HT-29 (cell line): Measurements from ENCODE around the gene CLIC6. TPM values are rescaled to one million over a fixed set of nuclear protein-coding genes. Genes with fewer than 3 reads are reported as not detected.

ENCODE experiments used
- DNase-seq: peaks from one replicate; pipeline ENCODE4 v3.0.0-alpha.2; 2015; ENCODE audit warnings: low spot score
- total RNA-seq: library from RNA; depleted of rRNA; stranded (reverse); fragments of >200 nt; shearing (Covaris generic); gene quantifications from 2 replicates; pipeline ENCODE4 v1.2.3, GENCODE V29; 2014; rRNA removed

CLIC6 gene
- not detected in 2 replicates for total RNA-seq

GRCh38 chr21:34668803-34669148 is at the start of gene CLIC6:
TSS of gene CLIC6 (plus strand) at chr21:34668994. CDS start at chr21:34669389, 395 bp downstream.
- no peak for DNase-seq

DNA sequence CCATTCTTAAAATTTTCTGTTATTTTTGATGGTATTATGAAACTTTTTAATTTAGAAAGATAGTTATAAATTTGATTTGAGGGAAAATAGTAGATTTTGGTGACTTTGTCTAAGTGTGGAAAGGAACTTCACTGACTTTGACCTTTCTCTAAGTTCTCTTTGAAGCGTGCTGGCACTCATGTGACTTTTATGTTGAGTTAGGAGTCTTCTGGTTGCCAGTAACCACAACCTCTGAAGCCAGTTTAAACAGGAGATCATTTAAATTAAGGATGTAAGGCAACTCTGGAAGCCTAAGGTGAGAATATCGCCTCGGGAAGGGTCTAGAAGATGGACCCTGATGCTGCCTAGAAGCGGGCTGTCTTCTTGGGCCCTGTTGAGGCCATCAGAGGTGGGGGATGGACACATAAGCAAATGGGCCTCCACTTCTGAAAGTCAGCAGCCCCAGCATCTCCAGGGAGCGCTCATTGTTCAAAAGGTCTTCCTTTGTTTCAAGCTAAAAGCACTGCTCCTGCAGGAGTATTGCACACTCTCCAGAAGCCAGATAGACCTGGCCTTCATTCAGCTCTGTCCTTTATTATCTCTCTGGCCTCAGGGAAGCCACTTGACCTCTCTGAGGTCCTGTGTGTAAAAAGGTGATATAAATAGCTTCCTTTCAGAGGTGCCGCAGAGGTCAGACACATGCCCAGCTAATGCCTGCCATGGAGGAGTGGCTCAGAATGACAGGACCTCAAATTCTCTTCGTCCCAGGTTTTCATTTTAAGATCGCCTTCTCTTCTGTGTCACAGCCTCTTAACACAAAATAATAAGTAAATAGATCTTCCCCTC is 48.7 kb upstream of the CLIC6 start:
- no peak for DNase-seq

DNA sequence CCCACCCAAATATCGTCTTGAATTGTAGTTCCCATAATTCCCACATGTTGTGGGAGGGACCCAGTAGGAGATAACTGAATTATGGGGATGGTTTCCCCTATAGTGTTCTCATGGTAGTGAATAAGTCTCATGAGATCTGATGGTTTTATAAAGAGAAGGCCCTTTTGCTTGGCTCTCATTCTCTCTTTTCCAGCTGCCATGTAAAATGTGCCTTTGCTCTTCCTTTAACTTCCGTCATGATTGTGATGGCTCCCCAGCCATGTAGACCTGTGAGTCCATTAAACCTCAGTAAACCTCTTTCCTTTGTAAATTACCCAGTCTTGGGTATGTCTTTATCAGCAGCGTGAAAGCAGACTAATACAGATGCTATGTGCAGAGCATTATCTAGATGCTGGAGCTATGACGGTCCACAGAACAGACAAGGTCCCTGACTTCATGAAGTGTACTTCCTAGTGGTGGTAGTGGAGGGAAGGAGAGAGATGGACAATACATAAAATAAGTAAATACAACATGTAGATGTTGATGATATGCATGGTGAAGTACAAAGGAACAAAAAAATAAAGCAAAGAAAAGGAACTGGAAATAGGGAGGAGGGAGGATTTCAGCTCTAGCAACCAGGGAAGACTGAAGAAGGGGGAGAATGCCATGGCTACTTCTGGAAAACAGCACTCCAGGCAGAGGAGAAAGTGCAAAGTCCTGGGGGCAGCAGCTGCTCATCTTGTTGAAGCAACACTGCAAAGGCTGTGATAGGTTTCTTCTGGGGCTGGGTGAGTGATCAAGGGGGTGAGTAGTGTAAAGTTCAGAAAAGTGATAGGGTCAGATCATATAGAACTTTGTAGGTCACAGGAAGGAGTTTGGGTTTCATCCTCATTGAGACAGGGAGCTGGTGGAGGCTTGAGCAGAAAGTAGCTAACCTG is 47.1 kb upstream of the CLIC6 start:
- DNase-seq = no peak

DNA sequence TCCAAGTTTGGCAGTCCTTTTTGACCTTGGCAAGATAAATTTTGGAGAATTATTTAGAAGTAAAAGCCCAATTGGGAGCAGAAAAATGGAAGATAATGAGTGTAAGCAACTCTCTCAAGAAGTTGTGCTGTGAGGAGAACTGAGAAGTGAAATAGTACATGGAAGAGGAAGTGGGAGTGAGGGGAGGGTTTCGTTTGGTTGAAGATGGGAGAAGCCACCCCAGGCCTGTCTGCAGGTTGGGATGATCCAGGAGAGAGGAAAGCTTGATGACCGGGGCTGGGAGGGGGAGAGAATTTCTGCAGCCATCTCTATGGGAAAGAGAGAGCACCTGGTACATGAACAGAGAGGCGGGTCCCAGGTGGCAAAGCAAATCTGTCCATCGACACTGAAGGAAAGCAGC is 45.3 kb upstream of the CLIC6 start:
- DNase-seq = no peak

- no peak for DNase-seq
Observed at GRCh38 chr21:34625030-34625593, 43.7 kb upstream of the CLIC6 start.

DNA sequence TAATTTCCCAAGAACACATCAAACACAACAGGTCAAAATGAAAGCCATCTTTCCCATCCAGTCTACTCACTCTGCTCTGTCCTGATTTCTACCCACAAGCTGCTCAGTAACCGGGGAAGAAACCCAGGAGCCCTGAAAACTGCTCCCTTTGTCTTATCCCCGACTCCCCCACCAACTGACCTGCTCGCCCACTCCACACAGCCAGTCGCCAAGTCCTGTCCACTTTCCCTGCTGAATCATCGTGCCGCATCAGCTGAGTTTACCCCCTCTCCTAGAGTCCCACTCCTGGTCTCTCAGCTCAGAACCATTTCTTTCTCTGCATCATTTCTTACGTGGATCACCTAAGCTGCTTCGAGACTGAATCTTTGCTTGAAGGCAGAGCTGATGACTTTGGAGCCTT is 42.7 kb upstream of the CLIC6 start:
- no peak for DNase-seq

DNA sequence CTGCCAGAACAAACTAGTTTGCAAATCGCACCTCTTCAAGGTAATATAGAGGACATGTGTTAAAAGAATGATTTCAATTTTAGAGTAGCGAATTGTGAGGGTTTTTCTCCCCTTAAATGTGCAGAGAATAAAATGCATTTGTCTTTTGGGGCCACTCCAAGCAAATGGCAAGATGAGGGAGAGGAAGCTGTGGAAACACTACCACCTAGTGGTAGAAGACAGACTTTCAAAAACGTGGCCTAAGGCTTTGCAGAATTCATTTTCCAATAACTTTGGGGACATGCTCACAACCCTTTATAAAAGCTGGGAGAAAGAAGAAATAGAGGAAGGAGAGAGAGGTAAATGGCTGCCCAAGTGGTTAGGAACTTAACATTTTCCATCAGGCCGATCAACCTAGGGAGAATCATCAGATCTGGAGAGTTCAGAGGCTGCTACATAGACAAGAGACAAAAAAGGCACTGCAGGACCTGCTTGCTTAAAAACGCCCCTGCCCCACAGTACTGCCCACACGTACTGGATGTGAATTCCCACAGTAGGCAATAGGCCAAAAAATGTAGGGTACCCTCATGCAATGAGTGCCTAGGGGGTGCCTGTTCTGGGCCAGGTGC is 38.2 kb upstream of the CLIC6 start:
- peak; percentile 55 for DNase-seq

GRCh38 chr21:34632498-34632897 is 36.3 kb upstream of the CLIC6 start:
- DNase-seq = no peak

DNA sequence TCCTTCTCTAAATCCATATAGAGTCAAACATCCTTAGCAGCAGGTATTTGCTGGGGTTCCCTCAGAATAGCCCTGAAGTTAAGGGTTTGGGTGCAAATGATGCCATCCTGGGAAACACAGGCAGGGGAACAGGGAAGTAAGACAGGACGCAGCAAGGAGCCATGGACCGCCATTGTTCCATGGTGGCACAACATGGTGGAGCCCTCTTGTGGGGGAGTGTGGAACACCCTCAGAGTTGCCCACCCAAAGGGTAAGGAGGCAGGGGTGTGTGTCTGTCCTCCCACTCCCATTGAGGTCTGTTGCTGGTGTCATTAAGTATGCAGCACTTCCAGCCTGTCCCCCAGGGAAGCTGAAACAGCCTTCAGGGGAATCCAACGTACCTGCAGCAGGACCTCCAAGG is 33.5 kb upstream of the CLIC6 start:
- no peak for DNase-seq

GRCh38 chr21:34636961-34637360 is 31.8 kb upstream of the CLIC6 start:
- DNase-seq = no peak

- DNase-seq = no peak
Observed at GRCh38 chr21:34639250-34639649, 29.5 kb upstream of the CLIC6 start.

DNA sequence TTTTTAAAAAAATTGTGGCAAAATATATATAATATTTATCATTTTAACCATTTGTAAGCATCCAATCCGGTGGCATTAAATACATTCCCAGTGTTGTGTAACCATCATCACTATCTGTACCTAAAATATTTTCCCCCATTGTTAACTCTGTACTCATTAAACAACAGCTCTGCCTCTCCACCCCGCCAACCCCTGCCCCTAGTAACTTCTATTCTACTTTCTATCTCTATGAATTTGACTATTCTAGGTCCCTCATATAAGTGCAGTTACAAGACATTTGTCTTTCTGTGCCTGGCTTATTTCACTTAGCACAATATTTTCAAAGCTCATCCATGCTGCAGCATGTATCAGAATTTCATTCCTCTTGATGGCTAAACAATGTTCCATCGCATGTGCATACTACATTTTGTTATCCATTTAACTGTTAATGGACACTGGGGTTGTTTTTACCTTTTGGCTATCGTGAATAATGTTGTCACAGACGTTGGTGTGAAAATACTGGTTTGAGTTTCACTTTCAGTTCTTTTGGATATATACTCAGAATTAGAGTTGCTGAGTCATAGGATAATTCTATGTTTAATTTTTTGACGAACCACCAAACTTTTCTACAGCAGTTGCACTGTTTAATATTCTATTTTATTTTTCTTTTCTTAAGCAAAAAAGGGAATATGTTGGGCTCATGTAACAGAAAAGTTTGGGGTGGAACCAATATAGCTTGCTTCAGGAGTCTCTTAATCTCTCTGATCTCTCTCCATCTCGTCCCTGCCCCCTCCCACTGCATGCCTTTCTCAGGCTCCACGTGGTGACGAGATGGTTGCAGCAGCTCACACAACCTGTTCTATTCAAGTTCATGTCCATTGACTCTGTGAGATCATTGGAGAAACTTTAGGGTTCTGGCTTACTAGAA is 28.7 kb upstream of the CLIC6 start:
- no peak for DNase-seq

DNA sequence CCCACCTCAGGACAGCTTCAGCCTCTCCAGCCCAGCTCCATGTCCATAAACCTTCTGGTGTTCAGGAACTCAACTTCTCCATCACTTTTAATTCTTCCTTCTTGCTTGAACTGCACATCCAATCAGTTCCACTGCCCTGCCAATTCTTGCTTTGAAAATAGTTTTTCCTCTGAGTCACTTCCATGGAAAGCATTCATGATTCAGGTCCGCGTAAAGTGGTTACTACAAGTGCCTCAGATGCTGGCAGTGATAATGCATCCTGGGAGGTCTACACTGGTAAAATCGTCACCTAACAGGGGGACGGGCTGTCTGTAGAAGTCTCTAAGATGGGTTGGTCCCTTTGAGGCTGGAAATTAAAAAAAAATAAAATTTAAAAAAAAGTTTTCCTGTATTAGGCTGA is 27.9 kb upstream of the CLIC6 start:
- DNase-seq = no peak

DNA sequence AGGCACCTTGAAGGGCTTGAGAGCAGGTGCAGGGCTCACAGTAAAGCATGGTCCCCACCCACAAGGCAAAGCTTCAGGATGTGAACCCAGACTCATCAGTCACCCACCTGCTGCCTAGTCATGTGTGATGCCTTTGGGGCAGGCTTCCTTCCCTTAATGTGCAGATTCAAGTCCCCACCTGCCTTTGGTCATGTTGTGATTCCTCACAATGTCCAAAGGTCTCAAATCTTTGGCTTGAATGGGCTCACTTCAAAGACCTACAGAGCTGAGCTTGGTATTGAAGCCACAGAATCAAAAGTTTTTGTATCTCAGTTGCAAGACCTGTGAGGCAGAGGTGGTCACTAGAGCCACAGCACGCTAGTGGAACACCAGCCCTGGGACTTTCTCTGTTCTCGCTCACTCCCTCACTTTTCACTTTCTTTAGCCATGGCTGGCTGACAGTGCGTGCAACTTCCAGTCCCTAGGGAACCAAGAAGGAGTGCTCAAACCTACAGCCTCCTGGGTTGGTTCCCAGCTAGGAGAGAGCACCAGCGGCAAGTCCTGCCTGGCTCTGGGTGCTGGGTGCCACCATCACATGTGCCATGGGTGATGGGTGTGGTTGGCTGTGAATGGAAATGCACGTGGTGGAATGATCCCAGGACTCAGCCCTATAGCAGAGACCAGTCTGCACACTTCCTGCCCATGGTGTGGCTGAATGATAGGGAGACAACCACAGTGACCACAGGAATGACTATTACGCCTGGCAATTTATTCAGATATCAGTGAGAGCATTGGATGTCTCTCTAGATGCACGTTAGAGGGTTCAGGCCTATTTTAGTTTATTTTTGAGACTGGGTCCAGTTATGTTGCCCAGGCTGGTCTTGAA is 26.4 kb upstream of the CLIC6 start:
- no peak for DNase-seq

GRCh38 chr21:34644825-34645224 is 24.0 kb upstream of the CLIC6 start:
- no peak for DNase-seq

GRCh38 chr21:34647555-34647954 is 21.2 kb upstream of the CLIC6 start:
- DNase-seq = no peak

GRCh38 chr21:34648739-34649297 is 20.0 kb upstream of the CLIC6 start:
- DNase-seq = no peak

DNA sequence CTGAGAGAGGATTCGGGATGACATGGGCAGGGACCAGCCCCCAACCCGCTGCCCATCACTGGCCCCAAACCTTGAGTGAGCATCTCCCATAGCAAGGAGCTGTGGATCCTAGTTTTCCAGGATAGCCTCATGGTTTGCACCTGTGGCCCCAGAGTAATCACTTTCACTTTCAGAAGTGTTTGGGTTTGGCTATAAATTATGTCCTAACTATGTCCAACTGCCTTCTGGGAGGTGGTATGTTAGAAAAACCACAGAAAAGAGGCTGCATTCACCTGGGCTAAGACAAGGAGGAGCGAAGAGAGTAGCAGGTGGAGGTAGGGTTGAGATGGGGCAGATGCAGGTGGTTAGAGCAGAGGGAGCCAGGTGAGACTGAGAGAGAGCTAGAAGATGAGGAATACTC is 19.4 kb upstream of the CLIC6 start:
- no peak for DNase-seq

GRCh38 chr21:34650861-34651431 is 17.8 kb upstream of the CLIC6 start:
- DNase-seq = no peak
